ENCODE results near the gene ISG20.

DNA sequence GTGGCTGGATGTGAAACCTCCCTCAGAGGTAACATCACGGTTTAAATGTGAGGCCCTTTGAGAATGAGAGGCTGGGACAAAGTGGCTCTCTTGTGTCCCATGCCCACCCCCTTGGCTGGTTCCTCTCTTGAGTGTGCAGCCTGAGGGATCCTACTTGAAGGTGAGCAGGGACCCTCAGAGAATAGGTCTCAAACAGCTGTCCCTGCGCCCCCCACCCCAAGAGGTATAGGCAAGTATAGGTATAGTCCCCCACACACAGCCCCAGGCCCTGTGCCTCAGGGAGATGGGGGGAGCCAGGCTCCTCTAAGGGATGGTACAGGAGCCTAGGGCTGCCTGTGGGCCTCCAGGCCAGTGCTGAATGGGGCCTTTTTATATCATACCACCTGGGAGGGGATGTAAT, 61.9 kb downstream of the ISG20 start:
- TF ChIP-seq EZH2 (IDR thresholded peaks at IDR 0.05; ENCODE audit: insufficient read depth, poor library complexity, severe bottlenecking) (no peak), EZH2phosphoT487 (IDR thresholded peaks at IDR 0.05; ENCODE audit: insufficient read depth, low read depth) (no peak)

All from GM23248 (cell line).